Activated naive CD4-positive, alpha-beta T cell treated with anti-CD3 and anti-CD28 coated beads, Interleukin-2, amount 50 U/mL, for 72 hours (primary cell): Measurements from ENCODE around the gene OOSP4B. TPM values are rescaled to one million over a fixed set of nuclear protein-coding genes. Genes with fewer than 3 reads are reported as not detected.
"Not testable (repeated sequence)": the region's sequence is repeated elsewhere in the genome, so short reads cannot be mapped to it uniquely, and the experiment has no call there.

Experiments
- ATAC-seq, 2 donors: fragments of 150-1000 bp; cut with Tn5 transposase; 2 replicates each; pipeline ENCODE4 v1.10.0; 2021; ENCODE audit warnings: mild to moderate bottlenecking in 2 of 2, moderate library complexity in 2 of 2
- DNase-seq, 2 donors: peaks; one replicate each; pipeline ENCODE4 v3.0.0; 2021 to 2022; ENCODE audit warnings: low spot score in 2 of 2
- H3K27ac Mint-ChIP-seq, 2 donors: one replicate each; pipeline ENCODE4 v1.8.0; 2022; ENCODE audit warnings: mild to moderate bottlenecking in 2 of 2, mixed read lengths in 2 of 2
- H3K36me3 Mint-ChIP-seq, 2 donors: one replicate each; pipeline ENCODE4 v1.8.0; 2022; ENCODE audit warnings: mixed read lengths in 2 of 2
- H3K9me3 Mint-ChIP-seq, 2 donors: one replicate each; pipeline ENCODE4 v1.8.0; 2022; ENCODE audit warnings: mixed read lengths in 2 of 2
- total RNA-seq, 2 donors: library from RNA; stranded (reverse); gene quantifications; one replicate each; pipeline ENCODE4 v1.2.3, GENCODE V29; 2022

OOSP4B gene
- total RNA-seq, 2 donors from 2014 or later: not detected

DNA sequence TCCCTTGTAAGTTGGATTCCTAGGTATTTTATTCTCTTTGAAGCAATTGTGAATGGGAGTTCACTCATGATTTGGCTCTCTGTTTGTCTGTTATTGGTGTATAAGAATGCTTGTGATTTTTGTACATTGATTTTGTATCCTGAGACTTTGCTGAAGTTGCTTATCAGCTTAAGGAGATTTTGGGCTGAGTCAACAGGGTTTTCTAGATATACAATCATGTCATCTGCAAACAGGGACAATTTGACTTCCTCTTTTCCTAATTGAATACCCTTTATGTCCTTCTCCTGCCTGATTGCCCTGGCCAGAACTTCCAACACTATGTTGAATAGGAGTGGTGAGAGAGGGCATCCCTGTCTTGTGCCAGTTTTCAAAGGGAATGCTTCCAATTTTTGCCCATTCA, 33.4 kb downstream of the OOSP4B start:
- ATAC-seq, H3K27ac Mint-ChIP-seq, H3K36me3 Mint-ChIP-seq, H3K9me3 Mint-ChIP-seq, DNase-seq: not testable (repeated sequence)

DNA sequence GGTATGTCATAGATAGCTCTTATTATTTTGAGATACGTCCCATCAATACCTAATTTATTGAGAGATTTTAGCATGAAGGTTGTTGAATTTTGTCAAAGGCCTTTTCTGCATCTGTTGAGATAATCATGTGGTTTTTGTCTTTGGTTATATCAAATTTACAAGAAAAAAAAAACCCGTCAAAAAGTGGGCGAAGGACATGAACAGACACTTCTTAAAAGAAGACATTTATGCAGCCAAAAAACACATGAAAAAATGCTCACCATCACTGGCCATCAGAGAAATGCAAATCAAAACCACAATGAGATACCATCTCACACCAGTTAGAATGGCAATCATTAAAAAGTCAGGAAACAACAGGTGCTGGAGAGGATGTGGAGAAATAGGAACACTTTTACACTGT, 33.9 kb downstream of the OOSP4B start:
- H3K27ac Mint-ChIP-seq, H3K9me3 Mint-ChIP-seq, H3K36me3 Mint-ChIP-seq, ATAC-seq, DNase-seq: not testable (repeated sequence)

DNA sequence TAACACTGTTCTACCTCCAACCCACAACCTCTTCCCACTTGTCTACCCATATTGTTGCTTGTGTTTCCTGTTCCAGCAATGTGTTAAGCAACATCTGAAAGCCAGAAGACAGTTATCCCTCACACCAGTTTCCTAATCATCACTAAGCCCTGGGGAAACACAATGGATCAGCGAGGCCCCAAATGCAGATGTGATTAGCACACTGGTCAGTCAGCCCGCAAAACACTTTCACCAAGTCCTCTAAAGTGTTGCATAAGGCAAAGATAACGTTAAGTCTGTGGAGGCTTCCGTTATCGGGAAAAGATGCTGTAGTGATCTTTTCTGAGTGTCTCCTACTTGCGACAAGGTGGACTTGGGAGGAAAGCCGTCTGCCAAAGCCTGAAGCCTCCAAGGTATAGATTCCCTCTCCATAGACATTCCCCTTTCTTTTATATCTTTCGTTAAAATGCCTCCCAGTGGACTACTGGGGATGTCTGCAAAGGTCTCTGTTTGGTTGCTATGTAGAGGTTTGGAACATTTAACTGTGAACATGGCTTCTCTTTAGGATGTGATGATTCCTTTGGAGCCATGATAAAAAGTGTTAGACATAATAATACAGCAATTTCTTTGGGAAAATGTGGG, 39.5 kb downstream of the OOSP4B start, which contains the start of gene MS4A3:
TSS of gene MS4A3 (plus strand) at position 317 of the 621 bp plus-strand sequence. CDS start 4,496 bp downstream, outside the sequence.
- DNase-seq (no peak), ATAC-seq (no peak)
- H3K9me3 Mint-ChIP-seq: peaks cover 3% of the 10 kb centered on the region in 2 donors
- H3K27ac Mint-ChIP-seq: no peak within 1 kb of the TSS
- no peaks in the 10 kb centered on the region for H3K36me3 Mint-ChIP-seq

DNA sequence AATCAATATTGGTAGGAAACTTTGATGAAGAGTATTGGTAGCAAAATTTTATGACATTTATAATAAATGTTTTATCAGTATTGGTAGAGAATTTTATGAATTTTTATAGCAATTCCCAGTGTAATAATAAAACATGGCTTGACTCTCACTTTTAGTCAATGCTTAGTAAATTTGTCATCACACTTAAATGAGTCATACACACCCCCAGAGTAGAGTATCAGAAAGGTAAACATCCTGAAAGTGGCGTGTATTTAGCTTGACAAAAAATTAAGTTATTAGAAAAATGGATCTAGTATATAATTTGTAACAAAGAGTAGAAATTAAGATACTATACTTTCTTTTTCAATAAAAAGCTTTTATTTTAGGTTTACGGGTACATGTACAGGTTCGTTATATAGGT, 42.1 kb downstream of the OOSP4B start:
- DNase-seq (no peak), ATAC-seq (peak in 1 of 2 donors; percentile 80)
- no peak overlapping the region for H3K27ac Mint-ChIP-seq
- no peaks in the 10 kb centered on the region for H3K36me3 Mint-ChIP-seq
- peaks cover 3% of the 10 kb centered on the region in 2 donors for H3K9me3 Mint-ChIP-seq

DNA sequence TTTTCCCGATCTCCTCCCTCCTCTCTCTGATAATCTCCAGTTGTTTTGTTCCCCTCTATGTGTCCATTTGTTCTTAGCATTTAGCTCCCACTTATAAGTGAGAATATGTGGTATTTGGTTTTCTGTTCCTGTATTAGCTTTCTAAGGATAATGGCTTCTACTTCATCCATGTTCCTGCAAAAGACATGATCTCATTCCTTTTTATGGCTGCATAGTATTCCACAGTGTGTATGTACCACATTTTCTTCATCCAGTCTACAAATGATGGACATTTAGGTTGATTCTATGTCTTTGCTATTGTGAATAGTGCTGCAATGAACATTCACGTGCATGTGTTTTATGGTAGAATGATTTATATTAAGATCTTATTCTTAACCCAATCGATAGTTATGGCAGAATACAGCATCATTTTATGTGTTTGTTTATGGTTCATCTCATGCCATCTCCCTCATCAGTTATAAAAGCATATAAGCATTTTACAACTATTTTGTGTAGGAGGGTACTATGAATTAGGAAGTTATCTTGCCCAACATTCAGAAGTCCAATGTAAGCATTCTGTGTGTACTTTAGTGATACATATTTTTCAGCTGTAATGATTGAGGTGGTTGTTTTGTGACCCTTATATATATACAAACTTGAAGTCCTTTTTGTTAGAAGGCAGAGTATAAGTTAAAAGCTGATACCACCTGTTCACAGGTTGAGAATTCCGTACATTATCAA, 42.7 kb downstream of the OOSP4B start:
- peaks cover 3% of the 10 kb centered on the region in 2 donors for H3K9me3 Mint-ChIP-seq
- no peak overlapping the region for H3K27ac Mint-ChIP-seq
- DNase-seq: no peak
- no peaks in the 10 kb centered on the region for H3K36me3 Mint-ChIP-seq
- ATAC-seq: no peak

DNA sequence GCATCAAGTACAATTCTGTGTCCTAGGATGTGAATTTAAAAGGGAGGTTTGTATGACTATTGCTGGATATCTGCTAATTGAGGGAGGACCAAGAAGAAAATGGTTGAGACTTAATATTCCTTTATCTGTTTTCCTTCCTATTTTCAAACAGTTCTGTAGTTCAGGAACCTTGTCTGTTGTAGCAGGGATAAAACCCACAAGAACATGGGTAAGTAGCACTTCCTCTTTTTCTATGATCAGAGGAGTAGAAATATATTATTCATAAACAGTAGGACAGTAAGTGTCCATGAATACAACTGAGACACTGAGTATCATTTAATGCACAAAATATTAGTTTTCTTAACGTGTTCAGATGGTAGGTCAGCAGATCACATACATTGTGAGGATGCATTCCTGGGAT, 47.1 kb downstream of the OOSP4B start:
- no peak for DNase-seq
- Mint-ChIP-seq H3K36me3 (no peaks in the 10 kb centered on the region), H3K9me3 (peaks cover 3% of the 10 kb centered on the region in 2 donors), H3K27ac (no peak overlapping the region)
- no peak for ATAC-seq

DNA sequence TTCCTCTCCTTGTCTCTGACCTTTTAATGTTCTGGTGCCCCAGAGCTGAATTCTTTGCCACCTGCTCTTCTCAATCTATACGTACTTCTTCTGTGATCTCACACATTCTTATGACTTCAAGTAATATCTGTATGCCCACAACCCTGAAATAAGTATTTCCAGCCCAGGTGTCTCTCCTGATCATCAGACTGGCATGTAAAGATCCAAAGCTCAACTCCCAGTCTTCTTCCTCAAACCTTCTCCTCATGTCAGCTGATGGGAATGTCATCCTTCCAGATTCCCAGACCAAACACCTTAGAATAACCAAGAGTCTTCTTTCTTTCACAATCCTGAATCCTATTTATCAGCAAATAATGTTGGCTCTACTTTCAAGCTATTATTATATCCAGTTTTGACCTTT, 48.8 kb downstream of the OOSP4B start:
- DNase-seq (no peak), ATAC-seq (no peak)
- no peaks in the 10 kb centered on the region for H3K9me3 Mint-ChIP-seq
- H3K27ac Mint-ChIP-seq: no peak overlapping the region
- no peaks in the 10 kb centered on the region for H3K36me3 Mint-ChIP-seq

DNA sequence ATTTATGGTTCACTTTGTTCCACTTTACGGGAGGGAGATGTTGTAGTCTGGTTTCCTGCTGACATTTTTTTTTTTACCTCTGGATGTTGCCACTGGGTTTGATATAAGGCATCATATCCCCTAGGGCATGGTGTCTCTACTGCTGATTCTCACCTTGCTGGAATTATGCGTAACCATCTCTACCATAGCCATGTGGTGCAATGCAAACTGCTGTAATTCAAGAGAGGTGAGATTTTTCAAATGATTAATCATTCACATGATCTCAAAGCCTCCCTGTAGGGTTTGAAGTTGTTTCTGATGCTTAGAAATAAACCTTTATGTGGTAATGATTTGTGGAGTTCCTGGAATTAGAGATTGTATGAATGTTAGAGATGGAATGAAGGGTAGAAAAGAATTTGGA, 52.5 kb downstream of the OOSP4B start:
- DNase-seq: no peak
- no peak for ATAC-seq
- H3K9me3 Mint-ChIP-seq: peaks cover 0 to 3% of the 10 kb centered on the region in 2 donors
- no peak overlapping the region for H3K27ac Mint-ChIP-seq
- H3K36me3 Mint-ChIP-seq: no peaks in the 10 kb centered on the region

DNA sequence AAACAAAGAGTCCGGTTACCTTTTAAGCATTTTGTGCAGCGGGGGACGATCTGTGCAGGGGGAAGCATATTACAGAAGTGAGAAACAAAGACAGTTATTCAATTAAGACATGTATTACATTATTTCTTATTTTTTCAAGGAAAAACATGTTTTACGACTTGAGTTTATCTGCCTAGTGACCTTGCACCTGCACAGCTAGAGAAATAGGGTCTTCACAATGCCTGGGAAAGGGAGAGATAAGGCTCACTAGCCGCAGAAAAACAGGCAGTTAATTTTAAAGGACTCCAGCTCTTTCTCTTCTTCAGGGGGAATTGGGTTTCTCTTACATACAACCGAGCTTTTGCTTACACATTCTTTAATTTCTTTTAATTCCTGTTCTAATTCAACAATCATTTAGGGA, 54.7 kb downstream of the OOSP4B start:
- DNase-seq, H3K27ac Mint-ChIP-seq, ATAC-seq, H3K9me3 Mint-ChIP-seq, H3K36me3 Mint-ChIP-seq: not testable (repeated sequence)

DNA sequence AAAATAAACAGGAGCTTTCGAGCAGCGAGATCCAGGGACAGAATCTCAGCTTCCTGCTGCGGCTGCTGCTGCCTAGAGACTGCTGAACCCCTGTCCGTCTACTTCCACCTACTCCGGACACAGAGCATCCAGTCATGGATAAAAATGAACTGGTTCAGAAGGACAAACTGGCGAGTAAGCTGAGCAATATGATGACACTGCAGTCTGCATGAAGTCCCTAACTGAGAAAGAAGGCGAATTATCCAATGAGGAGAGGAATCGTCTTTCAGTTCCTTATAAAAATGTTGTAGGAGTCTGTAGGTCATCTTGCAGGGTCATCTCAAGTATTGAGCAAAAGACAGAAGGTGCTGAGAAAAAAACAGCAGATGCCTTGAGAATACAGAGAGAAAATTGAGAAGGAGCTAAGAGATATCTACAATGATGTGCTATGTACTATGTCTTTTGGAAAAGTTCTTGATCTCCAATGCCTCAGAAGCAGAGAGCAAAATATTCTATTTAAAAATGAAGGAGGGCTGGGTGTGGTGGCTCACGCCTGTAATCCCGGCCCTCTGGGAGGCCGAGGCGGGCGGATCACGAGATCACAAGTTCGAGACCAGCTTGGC, 60.3 kb downstream of the OOSP4B start:
- Mint-ChIP-seq H3K36me3 (no peaks in the 10 kb centered on the region), H3K9me3 (no peaks in the 10 kb centered on the region), H3K27ac (no peak overlapping the region)
- ATAC-seq (no peak), DNase-seq (no peak)

DNA sequence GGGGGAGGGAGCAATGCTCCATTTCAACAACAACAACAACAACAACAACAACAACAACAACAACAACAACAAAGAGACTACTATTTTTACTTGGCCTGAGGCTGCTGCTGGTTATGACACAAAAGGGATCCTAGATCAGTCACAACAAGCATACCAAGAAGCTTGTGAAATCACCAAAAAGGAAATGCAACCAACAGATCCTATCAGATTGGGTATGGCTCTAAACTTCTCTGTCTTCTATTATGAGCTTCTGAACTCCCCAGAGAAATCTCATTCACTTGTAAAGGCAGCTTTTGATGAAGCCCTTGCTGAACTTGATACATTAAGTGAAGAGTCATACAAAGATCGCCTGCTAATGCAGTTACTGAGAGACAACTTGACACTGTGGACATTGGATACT, 61.0 kb downstream of the OOSP4B start:
- DNase-seq: no peak
- no peak overlapping the region for H3K27ac Mint-ChIP-seq
- ATAC-seq: no peak
- H3K36me3 Mint-ChIP-seq: no peaks in the 10 kb centered on the region
- no peaks in the 10 kb centered on the region for H3K9me3 Mint-ChIP-seq

DNA sequence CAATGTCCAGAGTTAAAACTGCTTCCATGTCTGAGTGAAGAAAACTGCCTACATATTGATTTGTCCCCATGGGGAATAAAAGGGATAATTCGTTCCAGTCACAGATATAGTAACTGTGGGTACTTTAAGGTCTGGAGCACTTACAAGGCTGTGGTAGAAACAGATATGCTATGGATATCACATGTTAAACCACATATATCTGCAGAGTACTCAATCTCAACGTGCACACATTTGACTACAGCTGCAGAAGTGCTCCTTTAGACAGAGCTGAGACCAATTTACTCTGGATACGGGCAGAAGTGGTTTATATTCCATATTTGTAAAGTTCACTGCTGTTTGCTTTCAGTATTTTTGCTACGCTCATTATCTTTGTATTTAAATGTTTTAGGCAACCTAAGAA, 61.8 kb downstream of the OOSP4B start:
- Mint-ChIP-seq H3K27ac (no peak overlapping the region), H3K36me3 (no peaks in the 10 kb centered on the region), H3K9me3 (no peaks in the 10 kb centered on the region)
- no peak for ATAC-seq
- DNase-seq: no peak

DNA sequence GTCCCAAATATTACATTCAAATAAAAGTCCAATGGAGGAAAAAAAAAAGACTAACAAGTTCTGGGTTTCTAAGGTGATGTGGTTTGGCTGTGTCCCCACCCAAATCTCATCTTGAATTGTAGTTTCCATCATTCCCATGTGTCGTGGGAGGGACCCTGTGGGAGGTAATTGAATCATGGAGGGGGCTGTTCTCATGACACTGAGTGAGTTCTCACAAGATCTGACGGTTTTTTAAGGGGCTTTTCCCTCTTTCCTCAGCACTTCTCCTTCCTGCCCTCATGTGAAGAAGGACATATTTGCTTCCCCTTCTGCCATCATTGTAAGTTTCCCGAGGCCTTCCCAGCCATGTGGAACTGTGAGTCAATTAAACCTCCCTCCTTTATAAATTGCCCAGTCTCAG, 63.6 kb downstream of the OOSP4B start:
- ATAC-seq (no peak), DNase-seq (no peak)
- no peak overlapping the region for H3K27ac Mint-ChIP-seq
- H3K9me3 Mint-ChIP-seq: no peaks in the 10 kb centered on the region
- H3K36me3 Mint-ChIP-seq: no peaks in the 10 kb centered on the region

Other genes with a start within 250 kb of the OOSP4B start
- 10 to 100 TPM; 67.9 to 94.2 TPM for gene MRPL16, start 206.4 kb upstream of the OOSP4B start, total RNA-seq
- gene CBLIF, start 171.7 kb upstream of the OOSP4B start, total RNA-seq: not detected
- gene TCN1, start 150.7 kb upstream of the OOSP4B start, total RNA-seq: not detected
- gene OOSP3, start 138.4 kb upstream of the OOSP4B start, total RNA-seq: not detected
- not detected for gene OOSP1, start 78.7 kb upstream of the OOSP4B start, total RNA-seq
- gene OOSP4A, start 53.1 kb upstream of the OOSP4B start, total RNA-seq: not detected
- gene OOSP2, start 23.2 kb downstream of the OOSP4B start, total RNA-seq: not detected
- gene MS4A3, start 39.5 kb downstream of the OOSP4B start, total RNA-seq: not detected
- gene MS4A2, start 71.5 kb downstream of the OOSP4B start, total RNA-seq: not detected
- gene MS4A6A, start 165.9 kb downstream of the OOSP4B start, total RNA-seq: not detected
- gene MS4A4E, start 226.0 kb downstream of the OOSP4B start, total RNA-seq: not detected